GM23338 (cell line): ENCODE results near the gene CNDP2. TPM values are rescaled to one million over a fixed set of nuclear protein-coding genes. Genes with fewer than 3 reads are reported as not detected.

ENCODE experiments used
- ATAC-seq: fragments of 200-7000 bp; cut with Tn5 transposase; 3 replicates; pipeline ENCODE4 v1.9.1; 2020
- DNase-seq: peaks from one replicate; pipeline ENCODE4 v3.0.0-alpha.2; 2015; ENCODE audit warnings: low spot score
- H2AFZ ChIP-seq: fragments of 200-600 bp; sonication (generic); 2 replicates; pipeline ENCODE4 v1.8.0; 2016; ENCODE audit warnings: antibody characterized with exemption, mild to moderate bottlenecking, moderate library complexity
- H3F3A ChIP-seq: fragments of 200-600 bp; sonication (generic); replicated peaks from 2 replicates; pipeline ENCODE4 v1.8.0; 2017; ENCODE audit warnings: antibody characterized with exemption, mixed run types, low read depth
- H3K27ac ChIP-seq: fragments of 200-600 bp; sonication (generic); 2 replicates; pipeline ENCODE4 v1.6.1; 2016; ENCODE audit warnings: low read depth
- H3K27me3 ChIP-seq: fragments of 200-600 bp; sonication (generic); 2 replicates; pipeline ENCODE4 v1.8.0; 2016; ENCODE audit warnings: mild to moderate bottlenecking, mixed run types, moderate library complexity; ENCODE audit not compliant: insufficient read depth
- H3K36me3 ChIP-seq: fragments of 200-600 bp; sonication (generic); 2 replicates; pipeline ENCODE4 v1.8.0; 2016; ENCODE audit warnings: mild to moderate bottlenecking; ENCODE audit not compliant: insufficient read depth
- H3K4me1 ChIP-seq: fragments of 200-600 bp; sonication (generic); 2 replicates; pipeline ENCODE4 v1.8.0; 2016; ENCODE audit warnings: mild to moderate bottlenecking, moderate library complexity; ENCODE audit not compliant: insufficient read depth
- H3K4me2 ChIP-seq: fragments of 200-600 bp; sonication (generic); 2 replicates; pipeline ENCODE4 v1.7.1; 2017; ENCODE audit warnings: mixed run types
- H3K4me3 ChIP-seq: fragments of 200-600 bp; sonication (generic); 2 replicates; pipeline ENCODE4 v1.6.1; 2016; ENCODE audit warnings: mixed run types
- H3K79me2 ChIP-seq: fragments of 200-600 bp; sonication (generic); replicated peaks from 2 replicates; pipeline ENCODE4 v1.8.0; 2017; ENCODE audit warnings: mild to moderate bottlenecking; ENCODE audit not compliant: insufficient read depth
- H3K9me2 ChIP-seq: fragments of 200-600 bp; sonication (generic); 2 replicates; pipeline ENCODE4 v1.8.0; 2017; ENCODE audit not compliant: insufficient read depth
- H4K20me1 ChIP-seq: fragments of 200-600 bp; sonication (generic); replicated peaks from 2 replicates; pipeline ENCODE4 v1.8.0; 2017; ENCODE audit warnings: mild to moderate bottlenecking; ENCODE audit not compliant: insufficient read depth
- H3K27ac Mint-ChIP-seq: 2 replicates; pipeline ENCODE4 v1.8.0; 2020; ENCODE audit warnings: inconsistent platforms, mild to moderate bottlenecking, moderate library complexity, mixed read lengths
- H3K27me3 Mint-ChIP-seq: 3 replicates; pipeline ENCODE4 v1.8.0; 2022; ENCODE audit warnings: low read depth, mild to moderate bottlenecking, moderate library complexity, mixed read lengths, inconsistent platforms; ENCODE audit not compliant: insufficient read depth, poor library complexity
- H3K36me3 Mint-ChIP-seq: 3 replicates; pipeline ENCODE4 v1.8.0; 2021; ENCODE audit warnings: low read depth, mild to moderate bottlenecking, inconsistent platforms, moderate library complexity, mixed read lengths
- H3K4me1 Mint-ChIP-seq: 3 replicates; pipeline ENCODE4 v1.8.0; 2020; ENCODE audit warnings: mild to moderate bottlenecking, inconsistent platforms, mixed read lengths
- H3K4me3 Mint-ChIP-seq: 3 replicates; pipeline ENCODE4 v1.8.0; 2021; ENCODE audit warnings: moderate library complexity, mild to moderate bottlenecking, inconsistent platforms, mixed read lengths
- H3K9me3 Mint-ChIP-seq: 3 replicates; pipeline ENCODE4 v1.8.0; 2020; ENCODE audit warnings: moderate library complexity, mild to moderate bottlenecking, inconsistent platforms, mixed read lengths
- CREB1 ChIP-seq: fragments of 250-450 bp; sonication (Bioruptor Pico); IDR thresholded peaks from 2 replicates; pipeline ENCODE4 v1.5.0; 2020; ENCODE audit warnings: low read depth, mild to moderate bottlenecking, moderate library complexity
- EZH2 ChIP-seq: fragments of 200-600 bp; sonication (generic); IDR thresholded peaks from one replicate; pipeline ENCODE4 v1.8.0; 2017; ENCODE audit warnings: antibody characterized with exemption, mild to moderate bottlenecking, low read depth; ENCODE audit not compliant: unreplicated experiment
- EZH2phosphoT487 ChIP-seq: fragments of 200-600 bp; sonication (generic); IDR thresholded peaks from one replicate; pipeline ENCODE4 v1.8.1; 2018; ENCODE audit warnings: antibody characterized with exemption; ENCODE audit not compliant: unreplicated experiment
- JUNB ChIP-seq: IDR thresholded peaks from one replicate; pipeline ENCODE4 v1.6.1; 2016; ENCODE audit warnings: antibody characterized with exemption; ENCODE audit not compliant: unreplicated experiment
- NANOG ChIP-seq: IDR thresholded peaks from 2 replicates; pipeline ENCODE4 v1.6.1; 2016; ENCODE audit warnings: antibody characterized with exemption, borderline replicate concordance
- POLR2AphosphoS5 ChIP-seq: IDR thresholded peaks from 2 replicates; pipeline ENCODE4 v1.6.1; 2016; ENCODE audit warnings: antibody characterized with exemption, low read depth
- STAT1 ChIP-seq: IDR thresholded peaks from one replicate; pipeline ENCODE4 v1.6.1; 2016; ENCODE audit warnings: antibody characterized with exemption; ENCODE audit not compliant: unreplicated experiment
- ZNF114 ChIP-seq: fragments of 250-450 bp; sonication (Bioruptor Pico); IDR thresholded peaks from 2 replicates; pipeline ENCODE4 v1.5.0; 2020; ENCODE audit warnings: mild to moderate bottlenecking, moderate library complexity
- ZNF331 ChIP-seq: fragments of 250-450 bp; sonication (Bioruptor Pico); IDR thresholded peaks from 2 replicates; pipeline ENCODE4 v1.5.0; 2020; ENCODE audit warnings: low read depth, mild to moderate bottlenecking, moderate library complexity
- polyA plus RNA-seq: library from polyadenylated mRNA; unstranded; fragments of >200 nt; fragmentation: Nextera tagmentation; extraction: Ambion mirVana; gene quantifications from 2 replicates; pipeline ENCODE4 v1.2.1, GENCODE V29; 2016
- total RNA-seq: library from RNA; depleted of rRNA; stranded (reverse); fragments of >200 nt; shearing (Covaris generic); gene quantifications from 2 replicates; pipeline ENCODE4 v1.2.3, GENCODE V29; 2014
- TF ChIP-seq, protein P1 (sequence below): IDR thresholded peaks from one replicate; pipeline ENCODE4 v1.6.1; 2018; ENCODE audit warnings: antibody characterized with exemption; ENCODE audit not compliant: unreplicated experiment
- TF ChIP-seq, protein P2 (sequence below): IDR thresholded peaks from 2 replicates; pipeline ENCODE4 v1.6.1; 2016; ENCODE audit warnings: antibody characterized with exemption
- TF ChIP-seq, protein P3 (sequence below), 2 experiments: fragments of 200-600 bp in 1 of 2; sonication (generic) in 1 of 2; conservative IDR thresholded peaks; 2 replicates each; pipeline versions ENCODE4 v1.5.1 to v1.6.1; 2016 to 2017; ENCODE audit warnings: antibody characterized with exemption in 2 of 2, low read depth in 2 of 2, mild to moderate bottlenecking in 2 of 2, moderate library complexity in 1 of 2

Gene CNDP2
- total and polyA plus RNA-seq, 2 experiments from 2014 or later: 116 to 175 TPM

DNA sequence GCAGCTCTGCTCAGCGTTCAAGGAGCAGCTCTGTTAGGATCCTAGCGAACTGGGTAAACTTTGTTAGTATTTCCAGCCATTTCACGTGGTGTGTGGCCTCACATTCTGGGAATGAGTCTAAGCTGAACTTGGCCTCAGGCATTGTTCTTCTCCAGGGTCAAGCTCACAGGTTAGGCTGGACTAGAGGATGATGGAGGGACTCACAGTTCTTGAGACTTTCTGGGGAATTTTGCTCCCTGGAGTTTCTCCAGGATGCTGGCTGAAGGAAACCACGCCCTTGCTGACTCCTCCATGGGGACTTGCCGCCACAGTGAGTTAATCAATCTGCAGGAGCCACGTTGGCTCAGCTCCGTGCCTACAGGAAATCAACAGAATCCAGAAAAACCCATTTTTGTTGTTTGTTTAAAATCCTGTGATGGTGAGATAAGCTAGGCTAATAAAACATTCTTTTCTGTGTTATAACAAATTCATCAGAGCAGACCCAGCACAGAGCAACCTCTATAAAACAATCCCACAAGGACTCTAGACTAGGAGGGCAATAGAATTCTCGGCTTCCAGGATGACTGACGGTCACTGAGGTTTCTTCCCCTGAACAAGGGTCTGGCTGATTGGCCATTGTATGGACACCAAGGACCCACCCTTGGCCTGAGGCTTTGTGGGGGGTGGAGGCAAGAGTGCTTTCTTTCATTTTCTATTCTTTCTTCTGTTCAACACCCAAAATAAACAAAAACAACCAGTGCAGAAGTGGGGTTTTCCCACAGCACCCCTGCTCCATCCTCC lies 50.8 kb downstream of the CNDP2 start (continued):
- TF ChIP-seq, protein P1, sequence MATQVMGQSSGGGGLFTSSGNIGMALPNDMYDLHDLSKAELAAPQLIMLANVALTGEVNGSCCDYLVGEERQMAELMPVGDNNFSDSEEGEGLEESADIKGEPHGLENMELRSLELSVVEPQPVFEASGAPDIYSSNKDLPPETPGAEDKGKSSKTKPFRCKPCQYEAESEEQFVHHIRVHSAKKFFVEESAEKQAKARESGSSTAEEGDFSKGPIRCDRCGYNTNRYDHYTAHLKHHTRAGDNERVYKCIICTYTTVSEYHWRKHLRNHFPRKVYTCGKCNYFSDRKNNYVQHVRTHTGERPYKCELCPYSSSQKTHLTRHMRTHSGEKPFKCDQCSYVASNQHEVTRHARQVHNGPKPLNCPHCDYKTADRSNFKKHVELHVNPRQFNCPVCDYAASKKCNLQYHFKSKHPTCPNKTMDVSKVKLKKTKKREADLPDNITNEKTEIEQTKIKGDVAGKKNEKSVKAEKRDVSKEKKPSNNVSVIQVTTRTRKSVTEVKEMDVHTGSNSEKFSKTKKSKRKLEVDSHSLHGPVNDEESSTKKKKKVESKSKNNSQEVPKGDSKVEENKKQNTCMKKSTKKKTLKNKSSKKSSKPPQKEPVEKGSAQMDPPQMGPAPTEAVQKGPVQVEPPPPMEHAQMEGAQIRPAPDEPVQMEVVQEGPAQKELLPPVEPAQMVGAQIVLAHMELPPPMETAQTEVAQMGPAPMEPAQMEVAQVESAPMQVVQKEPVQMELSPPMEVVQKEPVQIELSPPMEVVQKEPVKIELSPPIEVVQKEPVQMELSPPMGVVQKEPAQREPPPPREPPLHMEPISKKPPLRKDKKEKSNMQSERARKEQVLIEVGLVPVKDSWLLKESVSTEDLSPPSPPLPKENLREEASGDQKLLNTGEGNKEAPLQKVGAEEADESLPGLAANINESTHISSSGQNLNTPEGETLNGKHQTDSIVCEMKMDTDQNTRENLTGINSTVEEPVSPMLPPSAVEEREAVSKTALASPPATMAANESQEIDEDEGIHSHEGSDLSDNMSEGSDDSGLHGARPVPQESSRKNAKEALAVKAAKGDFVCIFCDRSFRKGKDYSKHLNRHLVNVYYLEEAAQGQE: no peak
- no peak for TF ChIP-seq NANOG
- TF ChIP-seq, protein P2, sequence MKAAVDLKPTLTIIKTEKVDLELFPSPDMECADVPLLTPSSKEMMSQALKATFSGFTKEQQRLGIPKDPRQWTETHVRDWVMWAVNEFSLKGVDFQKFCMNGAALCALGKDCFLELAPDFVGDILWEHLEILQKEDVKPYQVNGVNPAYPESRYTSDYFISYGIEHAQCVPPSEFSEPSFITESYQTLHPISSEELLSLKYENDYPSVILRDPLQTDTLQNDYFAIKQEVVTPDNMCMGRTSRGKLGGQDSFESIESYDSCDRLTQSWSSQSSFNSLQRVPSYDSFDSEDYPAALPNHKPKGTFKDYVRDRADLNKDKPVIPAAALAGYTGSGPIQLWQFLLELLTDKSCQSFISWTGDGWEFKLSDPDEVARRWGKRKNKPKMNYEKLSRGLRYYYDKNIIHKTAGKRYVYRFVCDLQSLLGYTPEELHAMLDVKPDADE: no peak
- TF ChIP-seq ZNF331 (CRISPR knock-in tag): no peak
- TF ChIP-seq POLR2AphosphoS5: no peak
- no peak for TF ChIP-seq ZNF114
- TF ChIP-seq CREB1 (CRISPR knock-in tag): no peak
- TF ChIP-seq STAT1: no peak
- no peak for TF ChIP-seq JUNB
- no peak for TF ChIP-seq EZH2phosphoT487
- no peak for TF ChIP-seq EZH2

DNA sequence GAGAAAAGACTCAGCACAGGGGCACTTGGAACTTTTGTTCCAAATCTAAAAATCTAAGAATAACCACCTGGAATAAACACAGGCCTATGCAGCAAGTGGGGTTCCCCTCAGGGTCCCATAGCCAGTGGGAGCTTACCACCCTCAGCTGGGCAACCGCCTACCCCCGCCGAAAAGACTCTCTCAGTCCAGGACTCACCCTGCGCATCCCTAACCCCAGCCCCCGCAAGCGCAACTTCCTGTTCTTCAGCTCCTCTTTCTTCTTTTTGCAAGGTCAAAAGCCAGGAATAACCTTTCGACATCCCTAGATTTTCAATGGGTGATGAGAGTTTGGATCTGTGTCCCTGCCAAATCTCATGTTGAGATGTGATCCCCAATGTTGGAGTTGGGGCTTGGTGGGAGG lies 51.7 kb downstream of the CNDP2 start:
- Histone ChIP-seq H3K4me3 (no peak overlapping the region), H3K79me2 (no peaks in the 10 kb centered on the region), H3F3A (no peaks in the 10 kb centered on the region), H3K4me1 (no peaks in the 10 kb centered on the region), H4K20me1 (no peaks in the 10 kb centered on the region), H3K36me3 (peaks cover 6% of the 10 kb centered on the region), H2AFZ (no peak overlapping the region), H3K27me3 (no peaks in the 10 kb centered on the region), H3K27ac (no peak overlapping the region), H3K4me2 (no peak overlapping the region), H3K9me2 (no peaks in the 10 kb centered on the region)
- peaks cover 2% of the 10 kb centered on the region for H3K27me3 Mint-ChIP-seq
- ATAC-seq (no peak), DNase-seq (no peak)
- no peak overlapping the region for H3K27ac Mint-ChIP-seq
- H3K9me3 Mint-ChIP-seq: peaks cover 56% of the 10 kb centered on the region
- no peak overlapping the region for H3K4me3 Mint-ChIP-seq
- peaks cover 28% of the 10 kb centered on the region for H3K36me3 Mint-ChIP-seq
- H3K4me1 Mint-ChIP-seq: peaks cover 2% of the 10 kb centered on the region; the same call in 1 of the 3 replicates
- TF ChIP-seq, protein P3, sequence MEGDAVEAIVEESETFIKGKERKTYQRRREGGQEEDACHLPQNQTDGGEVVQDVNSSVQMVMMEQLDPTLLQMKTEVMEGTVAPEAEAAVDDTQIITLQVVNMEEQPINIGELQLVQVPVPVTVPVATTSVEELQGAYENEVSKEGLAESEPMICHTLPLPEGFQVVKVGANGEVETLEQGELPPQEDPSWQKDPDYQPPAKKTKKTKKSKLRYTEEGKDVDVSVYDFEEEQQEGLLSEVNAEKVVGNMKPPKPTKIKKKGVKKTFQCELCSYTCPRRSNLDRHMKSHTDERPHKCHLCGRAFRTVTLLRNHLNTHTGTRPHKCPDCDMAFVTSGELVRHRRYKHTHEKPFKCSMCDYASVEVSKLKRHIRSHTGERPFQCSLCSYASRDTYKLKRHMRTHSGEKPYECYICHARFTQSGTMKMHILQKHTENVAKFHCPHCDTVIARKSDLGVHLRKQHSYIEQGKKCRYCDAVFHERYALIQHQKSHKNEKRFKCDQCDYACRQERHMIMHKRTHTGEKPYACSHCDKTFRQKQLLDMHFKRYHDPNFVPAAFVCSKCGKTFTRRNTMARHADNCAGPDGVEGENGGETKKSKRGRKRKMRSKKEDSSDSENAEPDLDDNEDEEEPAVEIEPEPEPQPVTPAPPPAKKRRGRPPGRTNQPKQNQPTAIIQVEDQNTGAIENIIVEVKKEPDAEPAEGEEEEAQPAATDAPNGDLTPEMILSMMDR (conservative IDR thresholded peaks at IDR 0.05; ENCODE audit: low read depth in 2 of 2): no peak
- TF ChIP-seq CREB1 (CRISPR knock-in tag) (no peak), ZNF114 (no peak), ZNF331 (CRISPR knock-in tag) (no peak), EZH2phosphoT487 (no peak), NANOG (no peak), STAT1 (no peak), EZH2 (no peak), JUNB (no peak)
- TF ChIP-seq, protein P1: no peak
- TF ChIP-seq, protein P2: no peak
